Ovary (tissue), 3 donors: ENCODE results near the gene ABCC11.

Source experiments
- CTCF ChIP-seq, 3 donors: fragments of 450-650 bp in 2 of 3; fragments of 200-600 bp in 1 of 3; IDR thresholded peaks; one replicate each; pipeline versions ENCODE4 v1.5.1 to v1.8.0; 2016 to 2022; ENCODE audit warnings: antibody characterized with exemption in 3 of 3, mild to moderate bottlenecking in 1 of 3
- EP300 ChIP-seq: sonication (generic); formaldehyde crosslinking; IDR thresholded peaks from one replicate; pipeline ENCODE4 v1.6.1; 2017; ENCODE audit warnings: antibody characterized with exemption
- POLR2A ChIP-seq: fragments of 450-650 bp; IDR thresholded peaks from one replicate; pipeline ENCODE4 v1.6.1; 2017; ENCODE audit warnings: antibody characterized with exemption, mild to moderate bottlenecking, moderate library complexity
- donor health status: DM: no; HTN: no; CAD: no.

GRCh38 chr16:48204825-48205151 is 42.6 kb downstream of the ABCC11 start:
- TF ChIP-seq CTCF (IDR thresholded peaks at IDR 0.05), result no peak
- no peak for TF ChIP-seq EP300
- TF ChIP-seq POLR2A, result no peak
